IMR-90 (cell line): ENCODE data around the gene ASPN.

Experiments
- CEBPB ChIP-seq: IDR thresholded peaks from 2 replicates; pipeline ENCODE4 v1.6.1; 2012; ENCODE audit warnings: low read depth, low read length, improper control_type of control experiment
- CTCF ChIP-seq: conservative IDR thresholded peaks from 2 replicates; pipeline ENCODE4 v1.5.1; 2012; ENCODE audit warnings: mild to moderate bottlenecking, low read depth, low read length, improper control_type of control experiment
- ELK1 ChIP-seq: fragments of 150-350 bp; IDR thresholded peaks from 2 replicates; pipeline ENCODE4 v1.6.1; 2016; ENCODE audit warnings: low read depth, mild to moderate bottlenecking, low read length, moderate library complexity, borderline replicate concordance
- FOS ChIP-seq: fragments of 150-350 bp; IDR thresholded peaks from 2 replicates; pipeline ENCODE4 v1.6.1; 2016; ENCODE audit warnings: low read depth, low read length
- MAZ ChIP-seq: IDR thresholded peaks from 2 replicates; pipeline ENCODE4 v1.6.1; 2012; ENCODE audit warnings: low read depth, mild to moderate bottlenecking, low read length, improper control_type of control experiment, moderate library complexity, borderline replicate concordance
- MXI1 ChIP-seq: IDR thresholded peaks from 2 replicates; pipeline ENCODE4 v1.6.1; 2012; ENCODE audit warnings: low read depth, mild to moderate bottlenecking, low read length, moderate library complexity, borderline replicate concordance
- POLR2A ChIP-seq: IDR thresholded peaks from 2 replicates; pipeline ENCODE4 v1.6.1; 2012; ENCODE audit warnings: mild to moderate bottlenecking, low read depth, low read length
- RFX5 ChIP-seq: IDR thresholded peaks from 2 replicates; pipeline ENCODE4 v1.8.0; 2012; ENCODE audit warnings: low read depth, mild to moderate bottlenecking, low read length, moderate library complexity
- USF2 ChIP-seq: fragments of 150-350 bp; IDR thresholded peaks from 2 replicates; pipeline ENCODE4 v1.6.1; 2017; ENCODE audit warnings: mild to moderate bottlenecking, antibody characterized with exemption, low read length, low read depth

GRCh38 chr9:92446536-92446935 lies 35.8 kb downstream of the ASPN start:
- no peak for TF ChIP-seq USF2
- no peak for TF ChIP-seq CTCF
- TF ChIP-seq MAZ, result no peak
- TF ChIP-seq ELK1, result no peak
- no peak for TF ChIP-seq FOS
- no peak for TF ChIP-seq POLR2A
- TF ChIP-seq RFX5, result no peak
- no peak for TF ChIP-seq CEBPB
- no peak for TF ChIP-seq MXI1
